Caco-2 (cell line): Measurements from ENCODE around the gene C20orf204. TPM values are rescaled to one million over a fixed set of nuclear protein-coding genes. Genes with fewer than 3 reads are reported as not detected.

Experiments
- BruUV-seq: library from RNA; stranded (reverse); fragments of 400-500 nt; replicated peaks from 2 replicates; lab custom pipeline; 2021; lab: Mats Ljungman, UMichigan
- CTCF ChIA-PET: fragments of 300-600 bp; sonication (Branson Sonifier 250); formaldehyde crosslinking; loops from one replicate; lab custom pipeline; 2022; ENCODE audit warnings: antibody characterized with exemption; lab: Charles Lee
- POLR2A ChIA-PET: fragments of 300-600 bp; sonication (Branson Sonifier 250); formaldehyde crosslinking; loops from one replicate; lab custom pipeline; 2022; ENCODE audit warnings: antibody characterized with exemption; lab: Charles Lee
- DNase-seq, 2 experiments: peaks; one replicate each; pipeline versions ENCODE4 v3.0.0 to v3.0.0-alpha.2; 2020 to 2022
- H3K27me3 ChIP-seq: replicated peaks from 2 replicates; pipeline ENCODE4 v1.6.0; 2011; ENCODE audit warnings: low read length; ENCODE audit not compliant: control insufficient read depth, insufficient read depth
- H3K36me3 ChIP-seq: 2 replicates; pipeline ENCODE4 v1.5.1; 2011; ENCODE audit warnings: low read length; ENCODE audit not compliant: control insufficient read depth, insufficient read depth
- H3K4me1 ChIP-seq: fragments of 250-450 bp; sonication (Bioruptor Pico); 2 replicates; pipeline ENCODE4 v1.5.1; 2020; ENCODE audit warnings: mild to moderate bottlenecking
- H3K4me3 ChIP-seq: 2 replicates; pipeline ENCODE4 v1.5.1; 2011; ENCODE audit warnings: low read depth, mild to moderate bottlenecking, control low read depth, low read length
- H3K9me3 ChIP-seq: fragments of 250-450 bp; sonication (Bioruptor Pico); 2 replicates; pipeline ENCODE4 v1.5.1; 2020; ENCODE audit warnings: mild to moderate bottlenecking, moderate library complexity
- H3K27ac Mint-ChIP-seq: one replicate; pipeline ENCODE4 v1.8.0; 2022; ENCODE audit warnings: mixed read lengths; ENCODE audit not compliant: unreplicated experiment
- H3K27me3 Mint-ChIP-seq: one replicate; pipeline ENCODE4 v1.8.0; 2022; ENCODE audit warnings: mixed read lengths; ENCODE audit not compliant: insufficient read depth, unreplicated experiment
- H3K36me3 Mint-ChIP-seq: one replicate; pipeline ENCODE4 v1.8.0; 2022; ENCODE audit warnings: mild to moderate bottlenecking, mixed read lengths; ENCODE audit not compliant: insufficient read depth, unreplicated experiment
- H3K4me1 Mint-ChIP-seq: one replicate; pipeline ENCODE4 v1.8.0; 2022; ENCODE audit warnings: low read depth, mixed read lengths; ENCODE audit not compliant: unreplicated experiment
- H3K4me3 Mint-ChIP-seq: one replicate; pipeline ENCODE4 v1.8.0; 2022; ENCODE audit warnings: mild to moderate bottlenecking, moderate library complexity, mixed read lengths; ENCODE audit not compliant: unreplicated experiment
- H3K9me3 Mint-ChIP-seq: one replicate; pipeline ENCODE4 v1.8.0; 2022; ENCODE audit warnings: mixed read lengths; ENCODE audit not compliant: unreplicated experiment
- intact Hi-C: fragments of 100-400 bp; cut with micrococcal nuclease; formaldehyde crosslinking; loops from one replicate; pipeline ENCODE4 v1.10.0; 2022; ENCODE audit not compliant: unreplicated experiment
- total RNA-seq: library from RNA; stranded (reverse); gene quantifications from 2 replicates; pipeline ENCODE4 v1.2.3, GENCODE V29; 2022
- TF ChIP-seq, protein P1 (sequence below), 2 experiments: fragments of 200-600 bp in 1 of 2; IDR thresholded peaks; 1 replicate in 1 of 2; 2 replicates in 1 of 2; pipeline versions ENCODE4 v1.5.1 to v1.8.0; 2011 to 2022; ENCODE audit warnings: antibody characterized with exemption in 1 of 2, control low read depth in 1 of 2, inconsistent platforms in 1 of 2, low read depth in 1 of 2, low read length in 1 of 2, mild to moderate bottlenecking in 1 of 2, moderate library complexity in 1 of 2; ENCODE audit not compliant: insufficient read depth in 1 of 2, severe bottlenecking in 1 of 2, unreplicated experiment in 1 of 2

C20orf204 gene
- total RNA-seq, 1 experiment from 2014 or later: 3.2 TPM

DNA sequence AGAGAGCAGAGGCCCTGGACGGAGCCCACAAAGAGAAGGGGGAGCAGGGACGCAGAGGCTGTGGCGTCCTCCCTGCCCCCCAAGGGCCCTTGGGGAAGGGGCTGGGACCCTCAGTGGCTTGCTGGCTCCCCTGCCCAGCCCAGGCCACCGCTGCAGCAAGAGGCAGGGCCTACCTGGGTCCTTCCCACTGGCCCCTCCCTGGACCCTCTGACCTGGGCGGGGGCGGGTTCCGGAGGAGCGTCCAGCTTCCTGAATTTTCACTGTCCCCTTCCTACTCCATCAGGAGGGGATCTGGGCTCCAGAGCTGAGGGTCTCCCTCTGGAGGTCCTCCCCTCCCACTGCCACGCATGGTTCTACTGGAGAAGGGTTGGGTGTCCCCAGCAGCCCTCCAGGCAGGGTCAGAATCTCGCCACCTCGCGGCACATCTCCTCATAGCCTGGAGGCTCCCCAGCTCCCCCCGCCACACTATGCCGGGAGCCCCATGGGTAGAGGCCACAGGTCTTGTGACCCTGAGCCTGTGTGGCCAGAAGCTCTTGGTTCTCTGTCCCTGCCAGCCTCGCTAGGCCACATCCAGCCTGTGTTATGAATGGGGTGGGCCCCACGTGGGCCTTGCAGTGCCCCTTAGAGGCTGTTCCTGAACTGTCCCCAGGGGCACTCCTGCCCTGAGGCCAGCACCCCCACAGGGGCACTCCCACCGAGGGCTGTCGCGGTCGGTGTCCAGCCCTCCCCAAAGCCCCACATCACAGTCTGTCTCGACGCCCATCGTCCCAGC, 14.5 kb downstream of the C20orf204 start:
- ChIA-PET POLR2A (interaction anchor here (1.3 kb wide), 1 partner anchor 12 kb away, joined by 6 read pairs; the partner anchor contains the start of gene TCEA2), CTCF (interaction anchor here (1.3 to 8.0 kb wide), 2 partner anchors 12 to 33 kb away, joined by 3 to 64 read pairs; no protein-coding TSS in a partner anchor)
- peaks cover 1% of the 10 kb centered on the region for H3K27me3 ChIP-seq
- no peak for DNase-seq
- no TSS peak for BruUV-seq
- H3K4me3 ChIP-seq: no peak overlapping the region
- Mint-ChIP-seq H3K4me1 (no peaks in the 10 kb centered on the region), H3K36me3 (peaks cover 6% of the 10 kb centered on the region), H3K27me3 (peaks cover 21% of the 10 kb centered on the region), H3K4me3 (peak overlapping the region; percentile 46), H3K9me3 (no peaks in the 10 kb centered on the region), H3K27ac (no peak overlapping the region)
- TF ChIP-seq, protein P1, sequence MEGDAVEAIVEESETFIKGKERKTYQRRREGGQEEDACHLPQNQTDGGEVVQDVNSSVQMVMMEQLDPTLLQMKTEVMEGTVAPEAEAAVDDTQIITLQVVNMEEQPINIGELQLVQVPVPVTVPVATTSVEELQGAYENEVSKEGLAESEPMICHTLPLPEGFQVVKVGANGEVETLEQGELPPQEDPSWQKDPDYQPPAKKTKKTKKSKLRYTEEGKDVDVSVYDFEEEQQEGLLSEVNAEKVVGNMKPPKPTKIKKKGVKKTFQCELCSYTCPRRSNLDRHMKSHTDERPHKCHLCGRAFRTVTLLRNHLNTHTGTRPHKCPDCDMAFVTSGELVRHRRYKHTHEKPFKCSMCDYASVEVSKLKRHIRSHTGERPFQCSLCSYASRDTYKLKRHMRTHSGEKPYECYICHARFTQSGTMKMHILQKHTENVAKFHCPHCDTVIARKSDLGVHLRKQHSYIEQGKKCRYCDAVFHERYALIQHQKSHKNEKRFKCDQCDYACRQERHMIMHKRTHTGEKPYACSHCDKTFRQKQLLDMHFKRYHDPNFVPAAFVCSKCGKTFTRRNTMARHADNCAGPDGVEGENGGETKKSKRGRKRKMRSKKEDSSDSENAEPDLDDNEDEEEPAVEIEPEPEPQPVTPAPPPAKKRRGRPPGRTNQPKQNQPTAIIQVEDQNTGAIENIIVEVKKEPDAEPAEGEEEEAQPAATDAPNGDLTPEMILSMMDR (IDR thresholded peaks at IDR 0.05; ENCODE audit: insufficient read depth in 1 of 2, low read depth in 1 of 2, low read length in 1 of 2, severe bottlenecking in 1 of 2, unreplicated experiment in 1 of 2): no peak
- peaks cover 3% of the 10 kb centered on the region for H3K4me1 ChIP-seq
- intact Hi-C loops: no loop called here
- no peaks in the 10 kb centered on the region for H3K9me3 ChIP-seq
- no peaks in the 10 kb centered on the region for H3K36me3 ChIP-seq

DNA sequence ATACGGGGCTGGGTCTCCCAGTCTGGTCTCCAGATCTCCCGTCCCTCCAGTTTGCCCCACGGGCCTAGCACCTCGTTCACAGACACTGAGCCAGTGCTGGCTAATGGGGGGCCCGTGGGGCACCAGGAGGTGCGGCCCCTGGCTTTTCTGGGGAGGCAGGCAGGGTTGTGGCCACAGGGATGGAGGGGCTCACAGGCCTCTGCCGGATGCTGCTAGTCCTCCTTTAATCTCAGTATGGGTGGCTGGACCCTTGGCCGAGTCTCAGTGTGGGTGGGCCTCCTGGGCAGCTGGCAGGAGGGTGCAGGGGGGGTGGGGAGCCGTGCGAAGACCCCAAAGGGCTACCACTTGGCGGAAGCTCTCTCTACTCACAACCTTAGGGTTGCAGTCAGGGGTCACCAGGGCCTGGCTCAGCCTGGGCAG, 15.1 kb downstream of the C20orf204 start:
- Mint-ChIP-seq H3K4me1 (no peaks in the 10 kb centered on the region), H3K27ac (no peak overlapping the region), H3K4me3 (peak overlapping the region; percentile 46), H3K9me3 (no peaks in the 10 kb centered on the region), H3K27me3 (peaks cover 18% of the 10 kb centered on the region), H3K36me3 (peaks cover 6% of the 10 kb centered on the region)
- no peak for DNase-seq
- H3K27me3 ChIP-seq: peaks cover 1% of the 10 kb centered on the region
- H3K4me1 ChIP-seq: peaks cover 3% of the 10 kb centered on the region; the same call in 1 of the 2 replicates
- POLR2A ChIA-PET: interaction anchor here (1.3 kb wide), 1 partner anchor 12 kb away, joined by 6 read pairs; the partner anchor contains the start of gene TCEA2
- H3K4me3 ChIP-seq: no peak overlapping the region
- no peaks in the 10 kb centered on the region for H3K9me3 ChIP-seq
- no peaks in the 10 kb centered on the region for H3K36me3 ChIP-seq
- TF ChIP-seq, protein P1 (IDR thresholded peaks at IDR 0.05; ENCODE audit: insufficient read depth in 1 of 2, low read depth in 1 of 2, low read length in 1 of 2, severe bottlenecking in 1 of 2, unreplicated experiment in 1 of 2): no peak
- intact Hi-C loops: no loop called here
- no TSS peak for BruUV-seq
- CTCF ChIA-PET: interaction anchor here (1.2 to 8.0 kb wide), 3 partner anchors 12 to 71 kb away, joined by 3 to 64 read pairs (median 3); no protein-coding TSS in a partner anchor

DNA sequence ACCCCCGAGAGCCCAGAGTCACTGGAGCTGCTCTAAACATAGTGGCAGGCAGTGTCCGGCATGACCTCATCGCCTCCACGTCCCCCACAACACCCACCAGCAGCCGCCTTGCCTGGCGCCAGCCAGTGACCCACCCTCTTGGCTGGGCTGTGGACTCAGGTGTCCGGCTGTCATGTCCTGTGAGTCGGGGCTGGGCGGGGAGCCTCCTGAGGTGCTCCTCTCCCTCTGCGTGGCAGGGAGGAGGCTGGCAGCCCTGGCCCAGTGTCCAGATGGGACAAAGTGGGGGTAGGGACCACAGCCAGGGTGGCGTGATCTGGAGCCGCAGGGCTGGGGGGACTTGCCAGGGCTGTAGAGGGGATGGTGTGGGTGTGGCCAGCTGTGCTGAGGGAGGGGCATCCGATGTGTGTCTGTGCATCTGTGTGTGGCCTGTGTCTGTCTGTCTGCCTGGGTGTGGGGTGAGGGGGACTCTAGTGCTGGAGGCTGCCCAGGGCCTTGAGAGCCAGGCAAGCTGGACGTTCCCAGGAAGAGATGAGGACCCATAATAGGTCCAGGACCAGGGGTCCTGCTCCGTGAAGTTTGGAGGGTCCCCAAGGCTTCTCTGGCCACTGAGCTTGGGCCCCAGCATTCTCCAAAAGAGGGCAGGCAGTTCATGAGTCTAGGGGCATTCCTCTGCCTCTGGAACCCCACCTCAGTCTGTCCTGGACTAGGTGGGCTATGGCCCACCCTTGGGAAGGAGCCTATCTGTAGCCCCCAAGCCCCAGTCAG, 15.8 kb downstream of the C20orf204 start:
- intact Hi-C loops: no loop called here
- no peak for DNase-seq
- no peak overlapping the region for H3K4me3 ChIP-seq
- no peak overlapping the region for H3K4me3 Mint-ChIP-seq
- H3K27ac Mint-ChIP-seq: no peak overlapping the region
- no peaks in the 10 kb centered on the region for H3K9me3 ChIP-seq
- no peaks in the 10 kb centered on the region for H3K36me3 ChIP-seq
- CTCF ChIA-PET: interaction anchor here (1.0 to 8.0 kb wide), 3 partner anchors 11 to 71 kb away, joined by 3 to 64 read pairs (median 3); partner anchors contain the start of gene TCEA2
- no TSS peak for BruUV-seq
- H3K9me3 Mint-ChIP-seq: no peaks in the 10 kb centered on the region
- peaks cover 6% of the 10 kb centered on the region for H3K36me3 Mint-ChIP-seq
- no peaks in the 10 kb centered on the region for H3K4me1 Mint-ChIP-seq
- peaks cover 11% of the 10 kb centered on the region for H3K27me3 Mint-ChIP-seq
- POLR2A ChIA-PET: interaction anchor here (1.1 kb wide), 1 partner anchor 11 kb away, joined by 4 read pairs; the partner anchor contains the start of gene TCEA2
- H3K4me1 ChIP-seq: peaks cover 3% of the 10 kb centered on the region; the same call in 1 of the 2 replicates
- peaks cover 1% of the 10 kb centered on the region for H3K27me3 ChIP-seq
- TF ChIP-seq, protein P1 (IDR thresholded peaks at IDR 0.05; ENCODE audit: insufficient read depth in 1 of 2, low read depth in 1 of 2, low read length in 1 of 2, severe bottlenecking in 1 of 2, unreplicated experiment in 1 of 2): no peak
